OCI-LY1 (cell line): ENCODE measurements around the gene PHETA2.

Experiments used
- EZH2 ChIP-seq: fragments of 200-600 bp; sonication (generic), shearing (Covaris generic); IDR thresholded peaks from 2 replicates; pipeline ENCODE4 v1.8.0; 2017; ENCODE audit warnings: borderline replicate concordance, mixed run types, mild to moderate bottlenecking, antibody characterized with exemption, low read length, moderate library complexity, mixed read lengths
- TF ChIP-seq, protein P1 (sequence below): fragments of 200-600 bp; sonication (generic), shearing (Covaris generic); IDR thresholded peaks from 2 replicates; pipeline ENCODE4 v1.5.1; 2017; ENCODE audit warnings: mild to moderate bottlenecking, antibody characterized with exemption, low read length, moderate library complexity, mixed read lengths

DNA sequence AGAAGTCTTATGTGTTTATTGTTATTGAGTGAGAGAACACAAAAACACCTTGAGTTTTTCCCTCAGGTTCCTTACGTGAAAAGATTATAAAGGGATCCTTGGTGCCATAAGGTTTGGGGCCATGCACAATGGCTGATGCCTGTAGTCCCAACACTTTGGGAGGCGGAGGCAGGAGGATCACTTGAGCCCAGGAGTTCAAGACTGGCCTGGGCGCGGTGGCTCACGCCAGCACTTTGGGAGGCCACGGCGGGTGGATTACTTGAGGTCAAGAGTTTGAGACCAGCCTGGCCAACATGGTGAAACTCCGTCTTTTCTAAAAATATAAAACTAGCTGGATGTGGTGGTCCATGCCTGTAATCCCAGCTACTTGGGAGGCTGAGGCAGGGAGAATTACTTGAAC lies 10.8 kb downstream of the PHETA2 start:
- TF ChIP-seq, protein P1, sequence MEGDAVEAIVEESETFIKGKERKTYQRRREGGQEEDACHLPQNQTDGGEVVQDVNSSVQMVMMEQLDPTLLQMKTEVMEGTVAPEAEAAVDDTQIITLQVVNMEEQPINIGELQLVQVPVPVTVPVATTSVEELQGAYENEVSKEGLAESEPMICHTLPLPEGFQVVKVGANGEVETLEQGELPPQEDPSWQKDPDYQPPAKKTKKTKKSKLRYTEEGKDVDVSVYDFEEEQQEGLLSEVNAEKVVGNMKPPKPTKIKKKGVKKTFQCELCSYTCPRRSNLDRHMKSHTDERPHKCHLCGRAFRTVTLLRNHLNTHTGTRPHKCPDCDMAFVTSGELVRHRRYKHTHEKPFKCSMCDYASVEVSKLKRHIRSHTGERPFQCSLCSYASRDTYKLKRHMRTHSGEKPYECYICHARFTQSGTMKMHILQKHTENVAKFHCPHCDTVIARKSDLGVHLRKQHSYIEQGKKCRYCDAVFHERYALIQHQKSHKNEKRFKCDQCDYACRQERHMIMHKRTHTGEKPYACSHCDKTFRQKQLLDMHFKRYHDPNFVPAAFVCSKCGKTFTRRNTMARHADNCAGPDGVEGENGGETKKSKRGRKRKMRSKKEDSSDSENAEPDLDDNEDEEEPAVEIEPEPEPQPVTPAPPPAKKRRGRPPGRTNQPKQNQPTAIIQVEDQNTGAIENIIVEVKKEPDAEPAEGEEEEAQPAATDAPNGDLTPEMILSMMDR: no peak
- no peak for TF ChIP-seq EZH2
